Suprapubic skin (tissue), 4 donors: ENCODE measurements around the gene NOVA1.

ENCODE experiments used
- CTCF ChIP-seq, 2 donors: fragments of 200-600 bp in 1 of 2; fragments of 450-650 bp in 1 of 2; sonication (generic) in 1 of 2; IDR thresholded peaks; one replicate each; pipeline ENCODE4 v1.5.1; 2016 to 2019; ENCODE audit warnings: antibody characterized with exemption in 2 of 2, mild to moderate bottlenecking in 1 of 2, moderate library complexity in 1 of 2
- EP300 ChIP-seq: sonication (generic); formaldehyde crosslinking; IDR thresholded peaks from one replicate; pipeline ENCODE4 v1.6.1; 2017; ENCODE audit warnings: antibody characterized with exemption
- POLR2A ChIP-seq, 2 donors: fragments of 450-650 bp; IDR thresholded peaks; one replicate each; pipeline ENCODE4 v1.6.1; 2017; ENCODE audit warnings: antibody characterized with exemption in 2 of 2, mild to moderate bottlenecking in 2 of 2, moderate library complexity in 2 of 2
- POLR2AphosphoS5 ChIP-seq, 3 donors: sonication (generic); formaldehyde crosslinking; IDR thresholded peaks; one replicate each; pipeline ENCODE4 v1.6.1; 2017; ENCODE audit warnings: antibody characterized with exemption in 3 of 3

GRCh38 chr14:26424537-26424936 is 173.3 kb downstream of the NOVA1 start:
- TF ChIP-seq POLR2A (IDR thresholded peaks at IDR 0.05) = no peak
- TF ChIP-seq CTCF (IDR thresholded peaks at IDR 0.05) = no peak
- no peak for TF ChIP-seq POLR2AphosphoS5 (IDR thresholded peaks at IDR 0.05)
- no peak for TF ChIP-seq EP300
